ENCODE results near the gene TXNRD3. TPM values are rescaled to one million over a fixed set of nuclear protein-coding genes. Genes with fewer than 3 reads are reported as not detected.

Gene TXNRD3
- total RNA-seq, 2 donors from 2014 or later: 3.6 to 7.5 TPM

DNA sequence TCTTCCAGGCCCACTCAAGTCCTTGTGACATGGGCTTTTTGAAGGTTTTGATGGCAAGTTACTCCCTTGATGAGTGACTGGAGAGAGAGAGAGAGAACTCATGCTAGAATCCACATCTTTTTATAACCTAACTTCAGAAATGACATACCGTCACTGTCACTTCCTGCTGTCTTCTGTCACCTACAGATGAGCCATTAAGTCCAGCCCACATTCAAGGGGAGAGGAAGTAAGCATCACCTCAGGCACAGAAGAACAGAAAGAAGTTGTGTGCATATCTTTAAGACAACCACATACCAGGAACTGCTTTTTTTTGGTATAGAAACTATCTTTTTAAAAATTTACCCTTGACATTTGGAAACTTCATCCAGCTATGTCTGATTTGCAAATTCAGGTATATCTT, 16.6 kb upstream of the TXNRD3 start:
- TF ChIP-seq, protein P1, sequence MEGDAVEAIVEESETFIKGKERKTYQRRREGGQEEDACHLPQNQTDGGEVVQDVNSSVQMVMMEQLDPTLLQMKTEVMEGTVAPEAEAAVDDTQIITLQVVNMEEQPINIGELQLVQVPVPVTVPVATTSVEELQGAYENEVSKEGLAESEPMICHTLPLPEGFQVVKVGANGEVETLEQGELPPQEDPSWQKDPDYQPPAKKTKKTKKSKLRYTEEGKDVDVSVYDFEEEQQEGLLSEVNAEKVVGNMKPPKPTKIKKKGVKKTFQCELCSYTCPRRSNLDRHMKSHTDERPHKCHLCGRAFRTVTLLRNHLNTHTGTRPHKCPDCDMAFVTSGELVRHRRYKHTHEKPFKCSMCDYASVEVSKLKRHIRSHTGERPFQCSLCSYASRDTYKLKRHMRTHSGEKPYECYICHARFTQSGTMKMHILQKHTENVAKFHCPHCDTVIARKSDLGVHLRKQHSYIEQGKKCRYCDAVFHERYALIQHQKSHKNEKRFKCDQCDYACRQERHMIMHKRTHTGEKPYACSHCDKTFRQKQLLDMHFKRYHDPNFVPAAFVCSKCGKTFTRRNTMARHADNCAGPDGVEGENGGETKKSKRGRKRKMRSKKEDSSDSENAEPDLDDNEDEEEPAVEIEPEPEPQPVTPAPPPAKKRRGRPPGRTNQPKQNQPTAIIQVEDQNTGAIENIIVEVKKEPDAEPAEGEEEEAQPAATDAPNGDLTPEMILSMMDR (IDR thresholded peaks at IDR 0.05): no peak
- no peak for DNase-seq
- intact Hi-C loops (cut with DNase I): loop anchor here (10.0 kb wide), 2 partner anchors 503 to 873 kb away; no protein-coding TSS in a partner anchor
- H3K27ac ChIP-seq: no peak overlapping the region
- no peaks in the 10 kb centered on the region for H3K4me1 ChIP-seq
- no peak overlapping the region for H3K4me3 ChIP-seq
- no peaks in the 10 kb centered on the region for H3K9me3 ChIP-seq
- H3K9ac ChIP-seq (ENCODE audit: low read depth in 2 of 2, low read length in 2 of 2): no peak overlapping the region
- H3K27me3 ChIP-seq: no peaks in the 10 kb centered on the region
- no peaks in the 10 kb centered on the region for H3K36me3 ChIP-seq

DNA sequence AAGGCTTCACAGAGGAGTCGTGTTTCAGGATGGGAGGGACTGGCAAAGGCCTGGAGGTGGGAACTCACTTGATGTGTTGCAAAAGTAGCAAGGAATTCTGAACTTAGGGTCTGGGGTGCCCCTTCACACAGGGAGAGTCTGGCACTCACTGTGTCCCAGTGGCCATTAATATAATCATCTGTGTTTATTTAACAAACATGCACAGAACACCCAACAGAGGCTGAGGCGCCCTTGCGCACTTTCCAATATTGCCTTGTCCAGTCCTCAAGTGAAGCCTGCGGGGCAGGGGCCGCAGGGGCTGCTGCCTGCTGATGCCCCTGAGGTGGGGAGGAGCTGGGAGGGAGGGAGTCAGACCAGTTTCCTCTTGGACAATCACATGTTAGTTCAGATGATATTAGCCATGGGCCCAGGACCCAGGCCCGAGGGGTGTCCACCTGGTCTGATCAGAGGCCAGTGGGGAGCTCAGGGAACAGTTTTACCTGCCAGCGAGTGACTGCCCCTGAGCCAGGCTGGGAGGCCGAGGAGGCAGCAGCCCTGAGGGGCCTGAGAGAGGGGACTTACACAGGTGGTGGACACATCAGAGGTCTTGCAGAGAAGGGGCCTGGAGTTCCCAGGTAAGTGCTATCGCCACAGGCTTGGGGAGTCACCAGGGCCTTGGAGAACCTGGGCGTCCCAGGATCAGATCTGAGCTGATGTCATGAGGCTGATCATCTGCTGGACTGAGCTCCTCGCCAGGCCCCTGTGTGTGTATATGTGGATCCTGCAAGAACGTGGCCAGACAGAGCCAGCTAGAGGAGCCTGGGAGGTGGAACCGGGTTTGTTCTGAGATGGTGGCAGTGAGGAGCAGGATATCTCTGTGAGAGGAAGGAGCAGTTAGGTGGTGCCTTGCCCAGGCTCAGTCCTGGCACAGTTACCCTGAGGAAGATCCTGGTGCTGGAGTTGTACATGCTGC, 13.8 kb upstream of the TXNRD3 start:
- DNase-seq: no peak
- Histone ChIP-seq H3K4me1 (no peaks in the 10 kb centered on the region), H3K9me3 (no peaks in the 10 kb centered on the region), H3K27ac (no peak overlapping the region), H3K4me3 (no peak overlapping the region), H3K27me3 (no peaks in the 10 kb centered on the region), H3K36me3 (no peaks in the 10 kb centered on the region), H3K9ac (ENCODE audit: low read depth in 2 of 2, low read length in 2 of 2) (no peak overlapping the region)
- intact Hi-C loops (cut with DNase I): no loop called here
- TF ChIP-seq, protein P1 (IDR thresholded peaks at IDR 0.05): no peak

- Histone ChIP-seq H3K36me3 (no peaks in the 10 kb centered on the region), H3K9ac (ENCODE audit: low read depth in 2 of 2, low read length in 2 of 2) (no peak overlapping the region), H3K4me1 (no peaks in the 10 kb centered on the region), H3K27me3 (no peaks in the 10 kb centered on the region), H3K4me3 (no peak overlapping the region), H3K9me3 (no peaks in the 10 kb centered on the region), H3K27ac (no peak overlapping the region)
- no peak for DNase-seq
- TF ChIP-seq, protein P1 (IDR thresholded peaks at IDR 0.05): no peak
- intact Hi-C loops (cut with DNase I): no loop called here
Measured at GRCh38 chr3:126667631-126668449, 12.9 kb upstream of the TXNRD3 start.

- H3K27ac ChIP-seq: no peak overlapping the region
- H3K4me3 ChIP-seq: no peak overlapping the region
- no peaks in the 10 kb centered on the region for H3K4me1 ChIP-seq
- DNase-seq: no peak
- no peak overlapping the region for H3K9ac ChIP-seq (ENCODE audit: low read depth in 2 of 2, low read length in 2 of 2)
- intact Hi-C loops (cut with DNase I): no loop called here
- no peaks in the 10 kb centered on the region for H3K36me3 ChIP-seq
- TF ChIP-seq, protein P1 (IDR thresholded peaks at IDR 0.05): no peak
- H3K9me3 ChIP-seq: no peaks in the 10 kb centered on the region
- H3K27me3 ChIP-seq: no peaks in the 10 kb centered on the region
Measured at GRCh38 chr3:126666658-126667528, 12.0 kb upstream of the TXNRD3 start.

All from colonic mucosa (tissue), 4 donors.